Kidney (tissue), 14 donors: ENCODE results near the gene TRPC3. TPM values are rescaled to one million over a fixed set of nuclear protein-coding genes. Genes with fewer than 3 reads are reported as not detected.

Experiments used
- DNase-seq, 5 donors: peaks; one replicate each; pipeline ENCODE4 v3.0.0-alpha.2; 2013 to 2020
- FAIRE-seq: peaks from 2 replicates; lab custom pipeline; 2012; peaks lifted over from hg19 to GRCh38; lab: Jason Lieb, UNC
- H3K27ac ChIP-seq, 2 donors: one replicate each; pipeline ENCODE4 v1.7.0; 2013; ENCODE audit warnings: low read depth in 2 of 2, low read length in 2 of 2, inconsistent platforms in 1 of 2
- H3K27me3 ChIP-seq: one replicate; pipeline ENCODE4 v1.7.1; 2013; ENCODE audit warnings: low read length, inconsistent platforms; ENCODE audit not compliant: control insufficient read depth, insufficient read depth
- H3K36me3 ChIP-seq, 3 donors: one replicate each; pipeline versions ENCODE4 v1.7.0 to v1.7.1; 2013; ENCODE audit warnings: low read length in 3 of 3, control low read depth in 1 of 3, inconsistent platforms in 1 of 3; ENCODE audit not compliant: insufficient read depth in 3 of 3, control insufficient read depth in 2 of 3
- H3K4me1 ChIP-seq, 3 donors: one replicate each; pipeline versions ENCODE4 v1.7.0 to v1.7.1; 2013; ENCODE audit warnings: low read length in 3 of 3, inconsistent platforms in 1 of 3, low read depth in 1 of 3; ENCODE audit not compliant: control insufficient read depth in 2 of 3, insufficient read depth in 2 of 3
- H3K4me3 ChIP-seq, 3 donors: one replicate each; pipeline versions ENCODE4 v1.7.0 to v1.8.1; 2013; ENCODE audit warnings: low read length in 3 of 3, control low read depth in 1 of 3, inconsistent platforms in 1 of 3
- H3K9ac ChIP-seq, 3 donors: one replicate each; pipeline versions ENCODE4 v1.7.0 to v1.7.1; 2013; ENCODE audit warnings: low read length in 3 of 3, control low read depth in 1 of 3, inconsistent platforms in 1 of 3
- H3K9me3 ChIP-seq, 3 donors: one replicate each; pipeline versions ENCODE4 v1.7.0 to v1.7.1; 2013; ENCODE audit warnings: low read length in 3 of 3, control low read depth in 1 of 3, inconsistent platforms in 1 of 3; ENCODE audit not compliant: control insufficient read depth in 2 of 3, insufficient read depth in 1 of 3
- CTCF ChIP-seq: IDR thresholded peaks from 3 replicates; pipeline ENCODE4 v1.5.1; 2012; ENCODE audit warnings: mild to moderate bottlenecking, moderate library complexity, borderline replicate concordance; ENCODE audit not compliant: insufficient read depth; ENCODE audit errors: extremely low read depth
- intact Hi-C: fragments of 100-400 bp; cut with DNase I; formaldehyde crosslinking; loops from one replicate; pipeline ENCODE4 v1.11.1; 2022
- polyA plus RNA-seq: library from polyadenylated mRNA; stranded (reverse); fragments of 350-450 nt; fragmentation: Illumina TruSeq; extraction: RNeasy Lipid Tissue Mini Kit (QIAGEN cat#74804); gene quantifications from one replicate; pipeline ENCODE4 v1.2.3, GENCODE V29; 2014; ENCODE audit warnings: low read depth, low replicate concordance; ENCODE audit not compliant: insufficient read depth
- total RNA-seq: library from RNA; stranded (reverse); fragmentation: NEBNext Ultra II Directional; extraction: Animal tissue kit (Norgen Biotek cat#: 25700); gene quantifications from one replicate; pipeline ENCODE4 v1.2.1, GENCODE V29; 2021
- donor health status: control.
- donor health status: control.
- donor health status: control.
- donor health status: control.
- donor health status: control.
- donor health status: DM: yes; HTN: yes; CAD: no.
- donor health status: Normal renal cell carcinoma (clear cell type).

The TRPC3 gene
- total and polyA plus RNA-seq, 2 donors from 2014 or later = 0.17 to 0.44 TPM

GRCh38 chr4:121988950-121989349 lies 37.1 kb upstream of the TRPC3 start:
- Histone ChIP-seq H3K4me1 (no peaks in the 10 kb centered on the region), H3K9ac (no peak overlapping the region), H3K4me3 (no peak overlapping the region), H3K36me3 (no peaks in the 10 kb centered on the region), H3K27me3 (no peaks in the 10 kb centered on the region), H3K27ac (no peak overlapping the region), H3K9me3 (no peaks in the 10 kb centered on the region)
- DNase-seq = no peak
- TF ChIP-seq CTCF = no peak
- no peak for FAIRE-seq
- intact Hi-C loops = no loop called here

GRCh38 chr4:121980643-121981042 lies 28.8 kb upstream of the TRPC3 start:
- no peak overlapping the region for H3K4me3 ChIP-seq
- FAIRE-seq = no peak
- no peaks in the 10 kb centered on the region for H3K27me3 ChIP-seq
- intact Hi-C loops = no loop called here
- TF ChIP-seq CTCF = no peak
- H3K9ac ChIP-seq = no peak overlapping the region
- no peaks in the 10 kb centered on the region for H3K36me3 ChIP-seq
- no peaks in the 10 kb centered on the region for H3K9me3 ChIP-seq
- H3K4me1 ChIP-seq = no peaks in the 10 kb centered on the region
- H3K27ac ChIP-seq = no peak overlapping the region
- no peak for DNase-seq

GRCh38 chr4:121978172-121978516 lies 26.3 kb upstream of the TRPC3 start:
- FAIRE-seq (no peak), DNase-seq (no peak)
- no peak overlapping the region for H3K9ac ChIP-seq

More at GRCh38 chr4:121978172-121978516, 26.3 kb upstream of the TRPC3 start:
- H3K9me3 ChIP-seq = no peaks in the 10 kb centered on the region
- no peaks in the 10 kb centered on the region for H3K4me1 ChIP-seq
- H3K4me3 ChIP-seq = no peak overlapping the region
- intact Hi-C loops = no loop called here
- no peaks in the 10 kb centered on the region for H3K36me3 ChIP-seq
- H3K27me3 ChIP-seq = no peaks in the 10 kb centered on the region
- H3K27ac ChIP-seq = no peak overlapping the region
- no peak for TF ChIP-seq CTCF
